Liver (tissue), 9 donors: ENCODE results near the gene SLC35B4. TPM values are rescaled to one million over a fixed set of nuclear protein-coding genes. Genes with fewer than 3 reads are reported as not detected.

Experiments
- DNase-seq: peaks from one replicate; pipeline ENCODE4 v3.0.0-alpha.2; 2017; ENCODE audit warnings: low spot score
- H3K27ac ChIP-seq, 2 donors: one replicate each; pipeline ENCODE4 v1.7.0; 2013; ENCODE audit warnings: inconsistent platforms in 2 of 2, low read length in 2 of 2, control low read depth in 1 of 2, low read depth in 1 of 2, mild to moderate bottlenecking in 1 of 2
- H3K27me3 ChIP-seq, 4 donors: one replicate each; pipeline versions ENCODE4 v1.6.1 to v1.7.0; 2013; ENCODE audit warnings: low read length in 3 of 4, inconsistent platforms in 1 of 4, mild to moderate bottlenecking in 1 of 4, moderate library complexity in 1 of 4; ENCODE audit not compliant: control insufficient read depth in 4 of 4, insufficient read depth in 4 of 4
- H3K36me3 ChIP-seq, 4 donors: one replicate each; pipeline versions ENCODE4 v1.6.1 to v1.7.0; 2013; ENCODE audit warnings: low read length in 3 of 4, mild to moderate bottlenecking in 3 of 4, low read depth in 1 of 4, moderate library complexity in 1 of 4; ENCODE audit not compliant: control insufficient read depth in 4 of 4, insufficient read depth in 3 of 4
- H3K4me1 ChIP-seq, 4 donors: one replicate each; pipeline versions ENCODE4 v1.6.1 to v1.7.0; 2013; ENCODE audit warnings: low read length in 3 of 4, mild to moderate bottlenecking in 3 of 4, moderate library complexity in 1 of 4; ENCODE audit not compliant: control insufficient read depth in 4 of 4, insufficient read depth in 4 of 4
- H3K4me3 ChIP-seq, 3 donors: one replicate each; pipeline versions ENCODE4 v1.6.1 to v1.7.0; 2013; ENCODE audit warnings: low read length in 3 of 3, control low read depth in 1 of 3, low read depth in 1 of 3, mild to moderate bottlenecking in 1 of 3
- H3K9ac ChIP-seq, 2 donors: one replicate each; pipeline ENCODE4 v1.7.0; 2013; ENCODE audit warnings: low read length in 2 of 2, mild to moderate bottlenecking in 2 of 2, moderate library complexity in 2 of 2, control low read depth in 1 of 2, low read depth in 1 of 2
- H3K9me3 ChIP-seq, 4 donors: one replicate each; pipeline versions ENCODE4 v1.6.1 to v1.7.0; 2013; ENCODE audit warnings: low read length in 3 of 4; ENCODE audit not compliant: control insufficient read depth in 4 of 4
- EGR1 ChIP-seq, 2 donors: IDR thresholded peaks; 2 replicates each; pipeline ENCODE4 v1.6.1; 2016 to 2018; ENCODE audit warnings: antibody characterized with exemption in 2 of 2, low read depth in 2 of 2
- FOXA1 ChIP-seq: IDR thresholded peaks from 2 replicates; pipeline ENCODE4 v1.6.1; 2016; ENCODE audit warnings: antibody characterized with exemption
- FOXA2 ChIP-seq: IDR thresholded peaks from 2 replicates; pipeline ENCODE4 v1.6.1; 2016; ENCODE audit warnings: antibody characterized with exemption
- GABPA ChIP-seq, 2 donors: IDR thresholded peaks in 1 of 2; conservative IDR thresholded peaks in 1 of 2; 2 replicates each; pipeline ENCODE4 v1.6.1; 2016; ENCODE audit warnings: antibody characterized with exemption in 2 of 2, mild to moderate bottlenecking in 1 of 2, moderate library complexity in 1 of 2
- HNF4A ChIP-seq, 2 donors: conservative IDR thresholded peaks; 2 replicates each; pipeline ENCODE4 v1.6.1; 2016; ENCODE audit warnings: antibody characterized with exemption in 2 of 2, mild to moderate bottlenecking in 2 of 2
- HNF4G ChIP-seq: IDR thresholded peaks from 2 replicates; pipeline ENCODE4 v1.6.1; 2016; ENCODE audit warnings: antibody characterized with exemption
- JUND ChIP-seq, 2 donors: IDR thresholded peaks; 2 replicates each; pipeline ENCODE4 v1.6.1; 2016; ENCODE audit warnings: antibody characterized with exemption in 2 of 2
- RXRA ChIP-seq, 2 donors: IDR thresholded peaks; 2 replicates each; pipeline ENCODE4 v1.6.1; 2017 to 2018; ENCODE audit warnings: antibody characterized with exemption in 2 of 2, mild to moderate bottlenecking in 1 of 2
- SP1 ChIP-seq: IDR thresholded peaks from 2 replicates; pipeline ENCODE4 v1.6.1; 2018; ENCODE audit warnings: antibody characterized with exemption, mild to moderate bottlenecking
- TAF1 ChIP-seq: conservative IDR thresholded peaks from 2 replicates; pipeline ENCODE4 v1.6.1; 2016; ENCODE audit warnings: antibody characterized with exemption, mild to moderate bottlenecking
- YY1 ChIP-seq: IDR thresholded peaks from 2 replicates; pipeline ENCODE4 v1.6.1; 2016; ENCODE audit warnings: antibody characterized with exemption, mild to moderate bottlenecking
- WGBS: extraction: QIAGEN DNeasy Blood & Tissue Kit; methylation state at CpG from one replicate; pipeline ENCODE4 v1.1.7; 2013; 5-methylcytosine and 5-hydroxymethylcytosine counted together
- polyA plus RNA-seq, 2 donors: library from polyadenylated mRNA; stranded (reverse) in 1 of 2; unstranded in 1 of 2; fragments of 200-250 nt in 1 of 2; fragments of >200 nt in 1 of 2; fragmentation: Nextera tagmentation in 1 of 2; extraction: Ambion mirVana in 1 of 2; gene quantifications; one replicate each; pipeline versions ENCODE4 v1.2.1 to v1.2.3, GENCODE V29; 2013 to 2015
- total RNA-seq, 2 donors: library from RNA; depleted of rRNA; stranded (reverse); fragments of >200 nt; gene quantifications; one replicate each; pipeline ENCODE4 v1.2.3, GENCODE V29; 2014
- TF ChIP-seq, protein P1 (sequence below): IDR thresholded peaks from 2 replicates; pipeline ENCODE4 v1.6.1; 2016; ENCODE audit warnings: antibody characterized with exemption
- TF ChIP-seq, protein P2 (sequence below): IDR thresholded peaks from 2 replicates; pipeline ENCODE4 v1.6.1; 2016; ENCODE audit warnings: antibody characterized with exemption
- TF ChIP-seq, protein P3 (sequence below): IDR thresholded peaks from 2 replicates; pipeline ENCODE4 v1.6.1; 2016; ENCODE audit warnings: antibody characterized with exemption, mild to moderate bottlenecking
- TF ChIP-seq, protein P4 (sequence below): fragments of 150-350 bp; IDR thresholded peaks from 2 replicates; pipeline ENCODE4 v1.5.1; 2017; ENCODE audit warnings: improper control_type of control experiment, low read depth, low read length; ENCODE audit not compliant: missing input control
- TF ChIP-seq, protein P5 (sequence below): IDR thresholded peaks from 2 replicates; pipeline ENCODE4 v1.6.1; 2016; ENCODE audit warnings: antibody characterized with exemption
- donor health status: healthy.
- donor health status: healthy.
- donor health status: healthy.
- donor health status: healthy.
- donor health status: healthy.

SLC35B4 gene
- total and polyA plus RNA-seq, 4 donors, result 5.7 to 17.7 (median 8.9) TPM

DNA sequence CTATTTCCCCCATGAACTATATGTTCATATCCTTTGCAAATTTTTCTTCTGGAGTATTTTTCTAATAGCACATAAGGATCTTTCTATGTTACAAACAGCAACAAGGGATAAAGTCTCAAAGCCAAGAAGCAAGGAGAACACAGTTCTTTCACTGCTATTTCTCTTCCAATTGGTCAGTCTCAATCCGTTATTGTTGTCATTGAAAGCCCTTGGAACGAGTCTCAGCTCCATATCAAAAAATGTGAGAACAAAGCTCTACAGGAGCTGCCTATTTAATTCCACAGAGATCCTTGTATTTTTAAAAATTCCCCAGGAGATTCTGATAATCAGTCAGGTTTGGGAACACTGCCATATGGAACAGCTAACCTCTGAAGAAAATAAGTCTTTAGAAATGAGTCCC is 15.7 kb downstream of the SLC35B4 start (continued):
- TF ChIP-seq, protein P1, sequence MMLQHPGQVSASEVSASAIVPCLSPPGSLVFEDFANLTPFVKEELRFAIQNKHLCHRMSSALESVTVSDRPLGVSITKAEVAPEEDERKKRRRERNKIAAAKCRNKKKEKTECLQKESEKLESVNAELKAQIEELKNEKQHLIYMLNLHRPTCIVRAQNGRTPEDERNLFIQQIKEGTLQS, result no peak
- TF ChIP-seq GABPA (IDR thresholded peaks at IDR 0.05 in 1 of 2, conservative IDR thresholded peaks at IDR 0.05 in 1 of 2) (no peak), YY1 (no peak), HNF4G (no peak), FOXA2 (no peak), EGR1 (IDR thresholded peaks at IDR 0.05; ENCODE audit: low read depth in 2 of 2) (no peak)
- TF ChIP-seq, protein P2, sequence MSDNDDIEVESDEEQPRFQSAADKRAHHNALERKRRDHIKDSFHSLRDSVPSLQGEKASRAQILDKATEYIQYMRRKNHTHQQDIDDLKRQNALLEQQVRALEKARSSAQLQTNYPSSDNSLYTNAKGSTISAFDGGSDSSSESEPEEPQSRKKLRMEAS, result no peak

DNA sequence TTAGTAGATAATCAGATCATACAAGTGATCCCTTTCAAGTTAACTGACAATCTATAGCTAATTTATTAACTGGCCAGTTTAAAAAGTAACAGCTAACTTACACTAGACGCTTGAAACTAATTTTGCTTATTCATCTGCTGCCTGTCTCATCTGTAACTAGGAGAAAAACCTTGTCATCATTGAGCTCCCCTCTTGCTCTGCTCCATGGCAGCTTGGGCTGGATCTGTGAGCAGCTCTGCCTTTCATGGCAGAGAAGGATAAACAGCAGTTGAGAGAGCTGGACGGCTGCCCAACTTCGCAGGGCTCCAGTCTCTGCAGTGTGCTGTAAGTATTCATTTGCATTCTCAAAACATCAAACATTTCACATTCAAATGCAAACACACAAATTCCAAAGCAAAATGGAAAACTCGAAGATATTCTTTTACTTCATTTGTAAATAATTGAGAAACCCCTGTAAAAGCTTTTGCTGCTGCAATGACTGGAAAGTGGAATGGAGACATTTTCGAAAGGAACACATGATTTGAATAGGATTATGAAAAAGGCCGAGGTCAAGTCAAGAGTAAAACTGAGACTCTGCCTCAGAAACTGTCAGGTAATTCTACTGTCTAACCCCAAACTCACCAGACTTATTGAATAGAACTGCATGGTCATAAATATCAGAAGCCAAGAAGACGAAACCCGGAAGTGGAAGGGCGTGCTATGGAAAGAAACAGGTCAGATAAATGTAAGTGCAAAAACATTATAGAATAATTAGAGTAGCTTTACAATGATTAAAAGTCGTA is 17.6 kb downstream of the SLC35B4 start:
- no peak for DNase-seq
- no peak for TF ChIP-seq GABPA (IDR thresholded peaks at IDR 0.05 in 1 of 2, conservative IDR thresholded peaks at IDR 0.05 in 1 of 2)
- TF ChIP-seq HNF4A (conservative IDR thresholded peaks at IDR 0.05), result no peak
- no peak for TF ChIP-seq SP1
- TF ChIP-seq JUND (IDR thresholded peaks at IDR 0.05), result no peak
- no peak for TF ChIP-seq FOXA1
- TF ChIP-seq, protein P1, result no peak
- TF ChIP-seq, protein P2, result no peak
- TF ChIP-seq, protein P3, sequence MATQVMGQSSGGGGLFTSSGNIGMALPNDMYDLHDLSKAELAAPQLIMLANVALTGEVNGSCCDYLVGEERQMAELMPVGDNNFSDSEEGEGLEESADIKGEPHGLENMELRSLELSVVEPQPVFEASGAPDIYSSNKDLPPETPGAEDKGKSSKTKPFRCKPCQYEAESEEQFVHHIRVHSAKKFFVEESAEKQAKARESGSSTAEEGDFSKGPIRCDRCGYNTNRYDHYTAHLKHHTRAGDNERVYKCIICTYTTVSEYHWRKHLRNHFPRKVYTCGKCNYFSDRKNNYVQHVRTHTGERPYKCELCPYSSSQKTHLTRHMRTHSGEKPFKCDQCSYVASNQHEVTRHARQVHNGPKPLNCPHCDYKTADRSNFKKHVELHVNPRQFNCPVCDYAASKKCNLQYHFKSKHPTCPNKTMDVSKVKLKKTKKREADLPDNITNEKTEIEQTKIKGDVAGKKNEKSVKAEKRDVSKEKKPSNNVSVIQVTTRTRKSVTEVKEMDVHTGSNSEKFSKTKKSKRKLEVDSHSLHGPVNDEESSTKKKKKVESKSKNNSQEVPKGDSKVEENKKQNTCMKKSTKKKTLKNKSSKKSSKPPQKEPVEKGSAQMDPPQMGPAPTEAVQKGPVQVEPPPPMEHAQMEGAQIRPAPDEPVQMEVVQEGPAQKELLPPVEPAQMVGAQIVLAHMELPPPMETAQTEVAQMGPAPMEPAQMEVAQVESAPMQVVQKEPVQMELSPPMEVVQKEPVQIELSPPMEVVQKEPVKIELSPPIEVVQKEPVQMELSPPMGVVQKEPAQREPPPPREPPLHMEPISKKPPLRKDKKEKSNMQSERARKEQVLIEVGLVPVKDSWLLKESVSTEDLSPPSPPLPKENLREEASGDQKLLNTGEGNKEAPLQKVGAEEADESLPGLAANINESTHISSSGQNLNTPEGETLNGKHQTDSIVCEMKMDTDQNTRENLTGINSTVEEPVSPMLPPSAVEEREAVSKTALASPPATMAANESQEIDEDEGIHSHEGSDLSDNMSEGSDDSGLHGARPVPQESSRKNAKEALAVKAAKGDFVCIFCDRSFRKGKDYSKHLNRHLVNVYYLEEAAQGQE, result no peak
- no peak for TF ChIP-seq TAF1
- no peak for TF ChIP-seq FOXA2
- H3K36me3 ChIP-seq, result peaks cover 12 to 57% (median 48%) of the 10 kb centered on the region in 4 donors
- no peaks in the 10 kb centered on the region for H3K9me3 ChIP-seq
- no peaks in the 10 kb centered on the region for H3K27me3 ChIP-seq
- no peak overlapping the region for H3K4me3 ChIP-seq
- H3K4me1 ChIP-seq, result no peaks in the 10 kb centered on the region
- no peak overlapping the region for H3K9ac ChIP-seq
- 72% methylated on average over 10 of the region's 10 CpGs for WGBS
- no peak overlapping the region for H3K27ac ChIP-seq

DNA sequence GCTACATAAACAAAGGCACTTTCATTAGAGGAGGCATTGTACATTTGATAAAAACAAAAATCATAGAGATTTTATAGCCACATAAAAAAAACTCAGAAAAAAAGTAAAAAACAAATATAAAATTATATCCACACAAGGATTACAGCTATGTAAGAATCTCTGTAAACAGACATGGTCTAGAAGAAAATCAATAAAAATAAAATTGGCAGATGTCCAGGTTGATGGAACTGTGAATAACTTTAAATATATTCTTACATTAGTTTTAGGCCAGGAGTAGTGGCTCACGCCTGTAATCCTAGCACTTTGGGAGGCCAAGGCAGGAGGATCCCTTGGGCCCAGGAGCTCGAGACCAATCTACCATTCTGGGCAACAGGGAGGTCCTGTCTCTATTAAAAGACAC is 19.2 kb downstream of the SLC35B4 start:
- Histone ChIP-seq H3K4me3 (no peak overlapping the region), H3K4me1 (peaks cover 2 to 10% (median 8%) of the 10 kb centered on the region in 4 donors), H3K27me3 (no peaks in the 10 kb centered on the region), H3K36me3 (peaks cover 10 to 51% (median 40%) of the 10 kb centered on the region in 4 donors), H3K9ac (no peak overlapping the region), H3K9me3 (no peaks in the 10 kb centered on the region), H3K27ac (no peak overlapping the region)
- no peak for DNase-seq
- WGBS, result 94% methylated on average over 2 of the region's 2 CpGs
- TF ChIP-seq, protein P1, result no peak
- TF ChIP-seq HNF4G (no peak), YY1 (no peak), RXRA (IDR thresholded peaks at IDR 0.05) (no peak), SP1 (no peak), FOXA2 (no peak), JUND (IDR thresholded peaks at IDR 0.05) (no peak)
- TF ChIP-seq, protein P4, sequence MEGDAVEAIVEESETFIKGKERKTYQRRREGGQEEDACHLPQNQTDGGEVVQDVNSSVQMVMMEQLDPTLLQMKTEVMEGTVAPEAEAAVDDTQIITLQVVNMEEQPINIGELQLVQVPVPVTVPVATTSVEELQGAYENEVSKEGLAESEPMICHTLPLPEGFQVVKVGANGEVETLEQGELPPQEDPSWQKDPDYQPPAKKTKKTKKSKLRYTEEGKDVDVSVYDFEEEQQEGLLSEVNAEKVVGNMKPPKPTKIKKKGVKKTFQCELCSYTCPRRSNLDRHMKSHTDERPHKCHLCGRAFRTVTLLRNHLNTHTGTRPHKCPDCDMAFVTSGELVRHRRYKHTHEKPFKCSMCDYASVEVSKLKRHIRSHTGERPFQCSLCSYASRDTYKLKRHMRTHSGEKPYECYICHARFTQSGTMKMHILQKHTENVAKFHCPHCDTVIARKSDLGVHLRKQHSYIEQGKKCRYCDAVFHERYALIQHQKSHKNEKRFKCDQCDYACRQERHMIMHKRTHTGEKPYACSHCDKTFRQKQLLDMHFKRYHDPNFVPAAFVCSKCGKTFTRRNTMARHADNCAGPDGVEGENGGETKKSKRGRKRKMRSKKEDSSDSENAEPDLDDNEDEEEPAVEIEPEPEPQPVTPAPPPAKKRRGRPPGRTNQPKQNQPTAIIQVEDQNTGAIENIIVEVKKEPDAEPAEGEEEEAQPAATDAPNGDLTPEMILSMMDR, result no peak
- TF ChIP-seq, protein P5, sequence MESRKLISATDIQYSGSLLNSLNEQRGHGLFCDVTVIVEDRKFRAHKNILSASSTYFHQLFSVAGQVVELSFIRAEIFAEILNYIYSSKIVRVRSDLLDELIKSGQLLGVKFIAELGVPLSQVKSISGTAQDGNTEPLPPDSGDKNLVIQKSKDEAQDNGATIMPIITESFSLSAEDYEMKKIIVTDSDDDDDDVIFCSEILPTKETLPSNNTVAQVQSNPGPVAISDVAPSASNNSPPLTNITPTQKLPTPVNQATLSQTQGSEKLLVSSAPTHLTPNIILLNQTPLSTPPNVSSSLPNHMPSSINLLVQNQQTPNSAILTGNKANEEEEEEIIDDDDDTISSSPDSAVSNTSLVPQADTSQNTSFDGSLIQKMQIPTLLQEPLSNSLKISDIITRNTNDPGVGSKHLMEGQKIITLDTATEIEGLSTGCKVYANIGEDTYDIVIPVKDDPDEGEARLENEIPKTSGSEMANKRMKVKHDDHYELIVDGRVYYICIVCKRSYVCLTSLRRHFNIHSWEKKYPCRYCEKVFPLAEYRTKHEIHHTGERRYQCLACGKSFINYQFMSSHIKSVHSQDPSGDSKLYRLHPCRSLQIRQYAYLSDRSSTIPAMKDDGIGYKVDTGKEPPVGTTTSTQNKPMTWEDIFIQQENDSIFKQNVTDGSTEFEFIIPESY, result no peak
- TF ChIP-seq, protein P2, result no peak
